GM23248 (cell line): ENCODE measurements around the gene CIAO1.

ENCODE experiments used
- EZH2 ChIP-seq: fragments of 200-600 bp; sonication (generic); IDR thresholded peaks from 2 replicates; pipeline ENCODE4 v1.6.1; 2018; ENCODE audit warnings: antibody characterized with exemption, mild to moderate bottlenecking; ENCODE audit not compliant: insufficient read depth, poor library complexity, severe bottlenecking
- EZH2phosphoT487 ChIP-seq: fragments of 200-600 bp; sonication (generic); IDR thresholded peaks from 2 replicates; pipeline ENCODE4 v1.6.1; 2018; ENCODE audit warnings: antibody characterized with exemption, moderate library complexity, mild to moderate bottlenecking, low read depth; ENCODE audit not compliant: insufficient read depth

- TF ChIP-seq EZH2 (no peak), EZH2phosphoT487 (no peak)
These were observed 10.9 kb downstream of the CIAO1 start for GRCh38 chr2:96276787-96277499.
